Lung (tissue), 16 donors: ENCODE measurements around the gene KLK12. TPM values are rescaled to one million over a fixed set of nuclear protein-coding genes. Genes with fewer than 3 reads are reported as not detected.

ENCODE experiments used
- ATAC-seq: fragments of 200-7000 bp; cut with Tn5 transposase; one replicate; pipeline ENCODE4 v1.9.1; 2020; ENCODE audit warnings: moderate number of reproducible peaks; ENCODE audit not compliant: insufficient read depth, low FRiP score
- DNase-seq, 3 donors: peaks; one replicate each; pipeline ENCODE4 v3.0.0-alpha.2; 2013 to 2017
- H3K27ac ChIP-seq, 2 donors: one replicate each; pipeline ENCODE4 v1.5.1; 2013; ENCODE audit warnings: mild to moderate bottlenecking in 2 of 2, moderate library complexity in 2 of 2, control low read depth in 1 of 2, inconsistent platforms in 1 of 2, low read depth in 1 of 2, low read length in 1 of 2
- H3K27me3 ChIP-seq, 3 donors: one replicate each; pipeline ENCODE4 v1.5.1; 2013; ENCODE audit warnings: low read length in 2 of 3; ENCODE audit not compliant: control insufficient read depth in 3 of 3, insufficient read depth in 3 of 3
- H3K36me3 ChIP-seq, 4 donors: one replicate each; pipeline ENCODE4 v1.5.1; 2013; ENCODE audit warnings: low read length in 4 of 4, mild to moderate bottlenecking in 1 of 4, moderate library complexity in 1 of 4; ENCODE audit not compliant: control insufficient read depth in 4 of 4, insufficient read depth in 4 of 4
- H3K4me1 ChIP-seq, 5 donors: one replicate each; pipeline ENCODE4 v1.5.1; 2013; ENCODE audit warnings: low read length in 5 of 5, mild to moderate bottlenecking in 2 of 5, moderate library complexity in 1 of 5; ENCODE audit not compliant: control insufficient read depth in 5 of 5, insufficient read depth in 5 of 5
- H3K4me3 ChIP-seq: one replicate; pipeline ENCODE4 v1.5.1; 2013; ENCODE audit warnings: mild to moderate bottlenecking, control low read depth, moderate library complexity
- H3K9ac ChIP-seq, 2 donors: one replicate each; pipeline ENCODE4 v1.5.1; 2013; ENCODE audit warnings: low read length in 2 of 2, control low read depth in 1 of 2; ENCODE audit not compliant: insufficient read depth in 1 of 2
- H3K9me3 ChIP-seq, 4 donors: one replicate each; pipeline ENCODE4 v1.5.1; 2013; ENCODE audit warnings: low read length in 3 of 4, mild to moderate bottlenecking in 1 of 4, moderate library complexity in 1 of 4; ENCODE audit not compliant: control insufficient read depth in 4 of 4, insufficient read depth in 3 of 4
- CTCF ChIP-seq: IDR thresholded peaks from 2 replicates; pipeline ENCODE4 v1.5.1; 2012; ENCODE audit warnings: mild to moderate bottlenecking; ENCODE audit errors: control extremely low read depth, extremely low read depth
- WGBS, 2 donors: extraction: QIAGEN DNeasy Blood & Tissue Kit; methylation state at CpG; one replicate each; pipeline ENCODE4 v1.1.7; 2013; 5-methylcytosine and 5-hydroxymethylcytosine counted together
- long read RNA-seq, 5 donors: transcript quantifications; one replicate each; lab custom pipeline, GENCODE V29; 2026
- polyA plus RNA-seq, 2 donors: library from polyadenylated mRNA; stranded (reverse); fragments of 200-250 nt; gene quantifications; one replicate each; pipeline ENCODE4 v1.2.1, GENCODE V29; 2013
- total RNA-seq, 2 donors: library from RNA; depleted of rRNA in 1 of 2; stranded (reverse); fragments of >200 nt in 1 of 2; gene quantifications; one replicate each; pipeline ENCODE4 v1.2.1, GENCODE V29; 2014 to 2021
- donor health status: control.
- donor health status: control.
- donor health status: Bipolar disorder and iron deficiency.
- donor health status: healthy.
- donor health status: DM: yes; HTN: yes; CAD: no.

KLK12 gene
- 10 to 100 TPM in 1 of 2 donors, 1 to 10 TPM in 1; 7.3 to 14.4 TPM for total RNA-seq
- 1 to 10 TPM; 1.9 to 9.5 TPM for polyA plus RNA-seq
- long read RNA-seq, donor 1, result 0 reads
- long read RNA-seq, donor 2, result 0 reads
- long read RNA-seq, donor 3, result 0 reads
- long read RNA-seq, donor 4, result 0 reads
- long read RNA-seq, donor 5, result 0 reads

GRCh38 chr19:51034704-51035103 is at the start of gene KLK12:
Gene KLK12 (minus strand): TSS chr19:51035002. CDS start chr19:51034621, 381 bp downstream.
- H3K4me3 ChIP-seq, result no peak within 1 kb of the TSS
- ATAC-seq (no peak), DNase-seq (no peak)
- no peaks in the 10 kb centered on the region for H3K27me3 ChIP-seq
- TF ChIP-seq CTCF, result no peak
- H3K36me3 ChIP-seq, result no peaks in the 10 kb centered on the region
- no peak within 1 kb of the TSS for H3K9ac ChIP-seq
- H3K4me1 ChIP-seq, result no peaks in the 10 kb centered on the region
- WGBS, 2 donors, result 45 to 59% methylated on average over 11 of the region's 11 CpGs
- no peak within 1 kb of the TSS for H3K27ac ChIP-seq
- peaks cover 0 to 7% (median 0%) of the 10 kb centered on the region in 4 donors for H3K9me3 ChIP-seq

GRCh38 chr19:51084505-51084904 is 49.7 kb upstream of the KLK12 start:
- 77 to 85% methylated on average over 7 of the region's 7 CpGs for WGBS, 2 donors
- no peak overlapping the region for H3K9ac ChIP-seq
- DNase-seq (no peak), ATAC-seq (no peak)
- no peak overlapping the region for H3K4me3 ChIP-seq
- peaks cover 0 to 2% (median 0%) of the 10 kb centered on the region in 5 donors for H3K4me1 ChIP-seq
- H3K9me3 ChIP-seq, result peaks cover 0 to 1% (median 0%) of the 10 kb centered on the region in 4 donors
- H3K27me3 ChIP-seq, result no peaks in the 10 kb centered on the region
- TF ChIP-seq CTCF, result no peak
- H3K27ac ChIP-seq, result no peak overlapping the region
- no peaks in the 10 kb centered on the region for H3K36me3 ChIP-seq

- no peak for TF ChIP-seq CTCF
- Histone ChIP-seq H3K9me3 (peaks cover 0 to 1% (median 0%) of the 10 kb centered on the region in 4 donors), H3K36me3 (no peaks in the 10 kb centered on the region), H3K27me3 (no peaks in the 10 kb centered on the region), H3K4me1 (no peaks in the 10 kb centered on the region), H3K27ac (no peak overlapping the region), H3K9ac (no peak overlapping the region), H3K4me3 (no peak overlapping the region)
- no peak for DNase-seq
- 74 to 82% methylated on average over 14 of the region's 14 CpGs for WGBS, 2 donors
- no peak for ATAC-seq
These were observed 49.0 kb upstream of the KLK12 start for GRCh38 chr19:51083783-51084182.

- ATAC-seq, result no peak
- no peak for DNase-seq
- Histone ChIP-seq H3K27ac (no peak overlapping the region), H3K4me3 (no peak overlapping the region), H3K27me3 (no peaks in the 10 kb centered on the region), H3K36me3 (no peaks in the 10 kb centered on the region), H3K9me3 (peaks cover 0 to 1% (median 0%) of the 10 kb centered on the region in 4 donors), H3K4me1 (no peaks in the 10 kb centered on the region), H3K9ac (no peak overlapping the region)
- 39 to 45% methylated on average over 4 of the region's 4 CpGs for WGBS, 2 donors
- no peak for TF ChIP-seq CTCF
These were observed 48.4 kb upstream of the KLK12 start for GRCh38 chr19:51083181-51083580.
